Stomach (tissue), 4 donors: ENCODE measurements around the gene NUP188.

ENCODE experiments used
- EP300 ChIP-seq: sonication (generic); formaldehyde crosslinking; IDR thresholded peaks from one replicate; pipeline ENCODE4 v1.6.1; 2017; ENCODE audit warnings: antibody characterized with exemption
- POLR2AphosphoS5 ChIP-seq, 3 donors: sonication (generic); formaldehyde crosslinking; IDR thresholded peaks; one replicate each; pipeline ENCODE4 v1.6.1; 2016; ENCODE audit warnings: antibody characterized with exemption in 3 of 3

- TF ChIP-seq EP300 (no peak), POLR2AphosphoS5 (IDR thresholded peaks at IDR 0.05) (no peak)
Measured at GRCh38 chr9:128995791-128996190, 48.3 kb downstream of the NUP188 start.
